GM21619 (cell line): ENCODE results near the gene MFAP3L.

ENCODE experiments used
- ATAC-seq: cut with Tn5 transposase; IDR thresholded peaks from one replicate; pipeline ENCODE4 v1.9.1; 2021; ENCODE audit not compliant: unreplicated experiment

The MFAP3L gene

DNA sequence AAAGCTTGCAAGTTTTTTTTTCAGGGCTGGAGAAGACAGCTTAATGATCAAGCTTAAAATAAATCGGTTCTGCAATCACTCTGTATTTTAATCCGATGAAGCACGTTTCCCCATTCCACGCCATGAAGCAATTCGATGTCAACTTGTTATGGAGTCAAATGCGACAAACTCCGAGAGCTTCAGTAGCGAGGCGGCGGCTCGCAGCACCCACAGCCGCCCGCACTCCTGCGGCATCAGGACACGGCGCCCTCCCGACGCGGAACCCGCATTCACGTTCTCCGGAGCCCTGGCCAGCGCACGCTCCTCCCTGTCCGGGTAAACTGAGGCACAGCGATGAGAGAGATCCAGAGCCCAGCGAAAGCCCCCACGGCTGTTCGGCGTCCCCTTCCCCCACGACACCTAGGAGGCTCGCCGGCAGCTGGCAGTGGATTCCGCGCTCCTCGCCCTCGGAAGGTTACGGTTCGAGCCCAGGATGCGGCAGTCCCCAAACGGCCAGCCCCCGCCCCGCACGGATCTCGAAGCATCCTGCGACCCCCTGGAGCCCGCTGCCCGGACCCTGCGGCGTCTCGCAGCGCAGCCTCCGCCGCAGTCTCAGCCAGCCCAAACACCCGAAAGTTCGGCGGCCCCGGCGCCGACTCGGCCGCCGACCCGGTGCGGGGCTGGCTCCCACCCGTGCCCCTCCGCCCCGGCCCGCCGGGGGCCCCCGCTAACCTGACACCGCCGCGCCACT is 507 bp downstream of the MFAP3L start:
- ATAC-seq, result no peak

DNA sequence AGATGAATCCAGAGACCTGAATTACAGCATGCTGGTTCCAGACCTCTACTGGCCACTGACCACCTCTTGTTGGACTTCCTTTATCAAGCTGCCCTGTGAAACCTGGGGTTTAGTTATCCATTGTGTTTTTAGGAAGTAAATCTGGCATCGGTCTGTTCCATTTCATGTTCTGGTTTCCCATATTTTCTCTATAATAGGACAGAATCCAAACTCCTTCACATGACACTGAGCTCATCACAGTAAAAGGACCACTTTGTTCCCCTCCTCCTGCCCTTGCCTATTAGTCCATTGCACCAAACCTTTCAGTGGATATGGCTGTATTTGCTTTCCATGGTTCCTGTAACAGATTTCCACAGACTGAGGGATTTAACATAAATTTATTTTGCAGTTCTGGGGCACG is 4.0 kb downstream of the MFAP3L start:
- ATAC-seq, result no peak

DNA sequence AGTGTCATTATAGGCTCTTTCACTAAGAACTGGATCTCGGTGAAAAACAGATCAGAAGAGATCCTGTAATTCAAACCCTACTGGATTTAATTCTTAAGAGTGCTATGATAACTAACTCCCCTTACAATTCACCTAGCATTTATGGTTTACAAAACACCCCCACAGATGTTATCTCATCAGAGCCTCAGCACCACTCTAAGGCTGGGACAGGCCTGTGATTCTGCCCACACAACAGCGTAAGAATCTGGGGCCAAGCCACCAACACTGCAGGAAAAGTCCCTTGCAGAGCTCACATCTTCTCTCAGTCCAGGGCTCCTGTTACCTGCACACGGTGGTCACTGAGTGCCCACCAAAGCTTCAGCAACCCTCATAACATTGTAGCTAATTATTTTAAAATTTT is 8.9 kb downstream of the MFAP3L start:
- no peak for ATAC-seq

DNA sequence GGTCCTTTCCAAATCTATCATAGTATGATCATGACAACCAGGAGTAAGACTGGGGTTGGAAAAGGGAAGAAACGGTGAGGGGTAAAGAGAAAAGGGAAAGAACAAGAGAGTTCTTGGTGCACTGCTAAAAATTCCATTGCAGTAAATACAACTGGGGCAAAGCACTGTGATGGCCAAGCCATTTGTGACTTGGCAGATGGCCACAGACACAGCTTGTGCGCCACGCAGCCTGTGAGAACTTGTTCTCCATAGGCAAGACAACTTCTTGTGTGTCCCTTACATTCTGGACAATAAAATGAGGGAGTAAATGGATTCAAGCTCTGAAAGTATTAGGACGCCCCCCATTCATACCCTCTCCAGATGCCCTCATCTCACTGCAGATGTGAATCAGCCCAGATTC is 10.9 kb downstream of the MFAP3L start:
- no peak for ATAC-seq

DNA sequence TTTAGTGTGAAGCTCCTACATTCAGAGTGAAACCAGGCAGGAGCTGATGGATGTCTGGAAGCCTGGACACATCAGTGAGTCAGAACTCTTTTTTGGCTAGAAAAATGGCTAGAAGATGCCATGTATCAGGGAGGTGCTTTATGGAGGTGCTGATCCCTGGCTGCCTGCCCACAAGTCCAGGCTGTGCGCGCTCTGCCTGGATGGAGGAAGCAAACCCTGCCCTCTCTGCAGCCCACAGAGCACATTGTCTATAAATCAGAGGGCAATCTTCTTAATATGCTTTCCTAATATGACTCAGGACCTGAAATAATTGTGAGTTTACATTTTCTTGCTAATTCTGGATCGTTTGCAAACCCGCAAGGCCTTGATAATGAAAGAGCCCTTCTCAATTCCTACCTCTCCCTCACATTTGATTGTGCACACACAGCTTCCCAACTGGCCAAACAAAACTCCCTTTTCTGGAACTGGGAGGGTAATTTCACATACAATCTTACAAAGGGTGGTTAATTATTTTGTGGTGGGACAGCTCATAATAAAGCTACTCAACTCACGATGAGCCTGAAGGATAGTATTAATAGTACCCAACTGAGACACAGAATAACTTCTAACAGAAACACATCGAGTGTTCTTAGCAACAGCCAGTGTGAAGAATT is 11.7 kb downstream of the MFAP3L start:
- no peak for ATAC-seq

DNA sequence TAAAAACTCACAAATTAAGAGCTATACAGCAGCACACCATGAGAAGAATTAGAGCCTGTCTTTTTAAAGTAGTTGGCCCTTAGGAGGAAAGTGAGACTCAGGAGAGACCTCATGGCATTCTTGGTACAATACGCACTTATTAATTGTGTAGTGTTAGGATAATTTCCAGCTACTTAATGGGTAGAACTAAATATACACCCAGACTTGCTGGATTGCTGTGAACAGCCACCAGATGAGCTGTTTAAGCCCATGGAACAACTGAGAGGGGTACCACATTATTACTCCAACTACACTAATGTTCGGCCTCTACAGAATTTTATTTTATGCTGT is 13.6 kb downstream of the MFAP3L start:
- no peak for ATAC-seq

DNA sequence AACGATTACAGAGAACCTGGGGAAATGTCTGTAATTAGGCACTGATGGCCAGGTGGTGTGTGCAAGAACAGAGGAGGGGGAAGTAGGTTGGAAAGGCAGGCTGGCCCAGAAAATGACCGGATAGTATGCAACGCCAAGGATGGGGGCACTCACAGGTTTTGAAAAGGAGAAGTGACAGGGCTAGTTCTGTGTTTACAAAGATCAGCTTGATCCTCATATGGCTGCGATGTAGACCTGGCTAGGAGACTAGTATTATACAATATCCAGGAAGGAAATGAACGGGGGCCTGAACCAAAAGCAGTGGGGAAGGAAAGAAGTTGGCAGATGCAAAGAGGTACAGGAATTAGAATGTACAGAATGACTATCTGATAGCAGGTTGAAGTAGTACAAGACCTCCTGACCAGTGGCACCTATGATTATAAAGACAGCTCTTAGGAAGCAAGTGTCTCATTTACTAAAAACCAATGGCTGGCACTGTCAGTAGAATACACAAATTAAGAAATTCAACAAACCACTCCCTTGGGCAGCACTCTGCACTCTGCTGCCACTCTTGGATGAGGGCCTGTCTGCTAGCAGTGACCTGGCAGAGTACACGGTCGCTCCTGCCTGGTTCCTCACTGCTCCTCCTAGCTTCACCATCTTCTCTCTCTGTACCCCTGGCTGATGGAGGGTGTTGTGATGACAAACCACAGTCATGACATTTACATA is 14.1 kb downstream of the MFAP3L start:
- ATAC-seq, result no peak

DNA sequence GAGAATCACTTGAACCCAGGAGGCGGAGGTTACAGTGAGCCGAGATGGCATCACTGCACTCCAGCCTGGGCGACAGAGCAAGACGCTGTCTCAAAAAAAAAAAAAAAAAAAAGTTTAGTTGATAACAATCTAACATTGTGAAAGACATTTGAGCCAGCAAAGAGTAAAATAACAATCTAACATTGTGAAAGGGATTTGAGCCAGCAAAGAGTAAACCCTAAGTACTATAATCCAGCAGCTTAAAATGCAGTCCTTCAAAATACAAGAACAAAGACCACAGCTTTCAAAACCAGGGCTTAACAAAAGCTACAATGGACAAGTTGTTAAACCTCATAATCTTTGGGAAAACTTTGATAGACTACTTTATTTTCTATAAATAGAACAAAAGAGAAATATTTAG is 16.9 kb downstream of the MFAP3L start:
- no peak for ATAC-seq

DNA sequence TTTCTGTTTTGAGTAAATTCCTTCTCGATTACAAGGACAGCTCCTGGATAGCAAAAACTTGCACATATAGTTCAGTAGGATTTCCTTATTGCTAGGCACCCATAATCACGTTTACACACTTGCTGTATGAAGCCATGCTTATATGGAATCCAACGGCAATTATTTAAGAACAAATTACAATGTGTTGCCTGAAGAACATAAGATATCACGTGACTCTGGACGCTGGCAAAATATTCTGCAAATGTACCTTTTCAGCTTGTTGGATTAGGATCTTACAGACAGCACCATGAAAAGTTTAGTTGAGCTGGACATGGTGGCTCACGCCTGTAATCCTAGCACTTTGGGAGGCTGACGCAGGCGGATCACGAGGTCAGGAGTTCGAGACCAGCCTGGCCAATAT is 17.4 kb downstream of the MFAP3L start:
- ATAC-seq, result no peak

DNA sequence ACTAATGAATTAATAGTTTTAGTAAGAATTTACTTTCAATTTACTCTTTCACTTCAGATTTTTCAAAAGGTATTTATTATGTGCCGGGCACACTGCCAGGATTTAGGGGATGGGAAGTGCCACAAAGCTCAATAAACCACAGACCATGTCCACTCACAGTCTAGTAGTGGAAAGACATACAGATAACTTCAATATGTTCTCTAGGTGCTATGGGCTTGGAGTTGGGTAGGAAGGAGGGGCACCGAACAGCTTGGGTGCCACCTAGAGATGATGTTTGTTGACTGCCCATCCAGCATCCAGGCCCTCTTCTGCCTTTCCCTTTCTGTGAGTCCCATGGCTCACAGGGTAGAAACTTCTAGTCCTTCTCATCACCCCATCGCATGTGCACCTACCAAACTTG is 17.8 kb downstream of the MFAP3L start:
- ATAC-seq, result no peak

DNA sequence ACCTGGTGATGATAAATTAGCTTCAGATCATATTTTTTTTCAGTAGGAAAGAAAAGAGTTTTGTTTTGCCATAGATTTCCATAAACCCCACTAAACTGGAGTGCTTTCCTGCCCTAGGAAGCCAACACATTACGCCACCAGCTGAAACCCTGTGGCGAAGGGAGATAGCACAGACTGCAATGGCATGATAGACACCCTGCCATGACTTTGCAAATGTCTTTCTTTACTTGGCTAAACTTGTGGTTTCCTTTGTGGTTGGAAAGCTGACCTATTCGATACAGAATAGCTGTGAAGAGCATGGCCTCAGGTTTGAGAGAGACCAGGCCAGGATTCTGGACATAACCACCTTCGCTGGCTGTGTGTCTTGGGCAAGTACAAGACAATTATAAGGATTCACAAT is 19.1 kb downstream of the MFAP3L start:
- ATAC-seq, result no peak

DNA sequence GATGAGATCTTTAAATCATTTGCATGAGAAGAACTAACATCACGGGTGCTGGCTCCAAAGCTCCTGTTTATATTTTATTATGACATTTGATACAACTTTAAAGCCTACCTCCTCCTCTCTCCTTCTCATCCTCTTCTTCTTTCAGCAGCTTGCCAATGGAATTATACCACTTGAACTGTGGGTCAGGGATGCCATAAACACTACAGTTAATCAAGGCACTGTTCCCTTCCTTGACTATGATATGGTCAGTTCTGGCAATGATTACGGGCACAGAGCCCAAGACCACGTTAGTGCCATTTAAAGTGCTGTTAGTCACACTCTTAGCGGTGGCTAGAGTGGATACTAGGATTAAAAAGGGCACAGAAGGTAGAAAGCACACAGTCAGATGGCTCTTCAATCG is 20.7 kb downstream of the MFAP3L start:
- ATAC-seq, result no peak

DNA sequence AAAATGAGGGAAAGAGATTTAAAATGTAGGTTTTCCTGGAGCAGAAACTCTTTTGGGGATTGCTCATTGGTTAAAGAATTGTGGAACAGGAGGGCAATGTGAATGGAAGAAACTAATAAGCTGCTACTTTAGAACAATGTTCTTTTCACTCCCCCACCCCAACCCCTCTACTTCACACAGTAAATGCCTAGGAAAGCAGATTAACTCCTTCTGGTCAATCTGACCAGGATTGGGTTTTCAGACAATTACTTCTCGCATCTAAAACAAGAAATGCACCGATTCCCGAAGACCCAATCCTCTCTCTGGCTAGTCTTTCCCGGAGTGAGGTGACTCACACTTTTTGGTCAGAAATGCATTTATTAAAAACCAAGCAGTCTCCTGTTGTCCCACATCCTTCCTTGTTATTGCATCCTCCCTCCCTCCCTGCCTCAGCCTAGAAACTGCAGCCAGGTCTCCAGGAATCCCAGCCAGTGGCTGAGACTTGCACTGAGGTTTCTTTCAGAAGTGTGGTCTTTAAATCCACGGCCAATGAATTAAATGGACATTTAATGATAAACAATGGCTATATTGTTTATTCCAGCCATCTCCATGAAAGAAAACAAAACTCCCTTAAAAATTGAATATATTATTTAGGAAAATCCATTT is 21.4 kb downstream of the MFAP3L start:
- no peak for ATAC-seq

DNA sequence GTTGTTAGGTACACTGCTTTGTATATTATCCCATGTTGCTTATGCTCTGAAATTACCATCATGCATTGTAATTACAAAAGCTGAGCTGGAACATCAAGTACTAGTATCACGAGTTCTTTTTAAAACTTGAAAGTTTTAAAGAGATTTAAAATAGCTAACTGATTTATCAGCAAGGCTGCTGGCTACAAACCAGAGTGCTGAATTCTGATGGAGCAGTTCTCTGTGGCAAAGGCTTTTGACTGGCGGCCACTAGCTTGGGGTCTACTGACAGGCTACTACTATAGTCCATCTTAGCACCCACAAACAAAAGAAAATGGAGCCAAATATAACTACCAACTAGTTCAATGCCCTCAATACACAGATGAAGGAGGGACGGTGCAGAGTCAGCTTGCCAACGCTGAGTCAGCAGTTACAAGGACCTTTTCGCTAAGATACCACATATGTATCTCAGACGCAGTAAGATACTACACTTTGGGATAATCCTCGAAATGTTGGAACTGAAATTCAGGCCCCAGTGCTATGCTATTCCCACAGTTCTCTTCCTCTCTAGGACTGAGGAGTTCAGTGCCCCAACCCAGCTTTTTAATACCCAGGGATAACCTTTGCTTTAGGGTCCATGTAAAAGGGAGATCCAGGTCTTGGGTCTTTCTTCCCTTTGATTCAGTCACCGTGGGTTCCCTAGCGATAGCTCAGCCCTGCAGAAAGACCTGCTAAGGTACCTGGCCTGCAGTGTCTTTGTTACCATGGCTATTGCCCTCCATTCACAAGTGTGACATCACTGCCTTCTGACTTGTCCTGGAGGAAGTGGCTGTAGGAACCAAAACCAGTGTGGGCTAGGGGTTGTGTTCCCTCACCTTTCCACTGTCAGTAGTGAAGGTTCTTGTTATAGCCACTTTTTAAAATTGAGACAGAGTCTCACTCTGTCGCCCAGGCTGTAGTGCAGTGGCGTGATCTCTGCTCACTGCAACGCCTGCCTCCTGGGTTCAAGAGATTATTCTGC is 22.8 kb downstream of the MFAP3L start:
- no peak for ATAC-seq

DNA sequence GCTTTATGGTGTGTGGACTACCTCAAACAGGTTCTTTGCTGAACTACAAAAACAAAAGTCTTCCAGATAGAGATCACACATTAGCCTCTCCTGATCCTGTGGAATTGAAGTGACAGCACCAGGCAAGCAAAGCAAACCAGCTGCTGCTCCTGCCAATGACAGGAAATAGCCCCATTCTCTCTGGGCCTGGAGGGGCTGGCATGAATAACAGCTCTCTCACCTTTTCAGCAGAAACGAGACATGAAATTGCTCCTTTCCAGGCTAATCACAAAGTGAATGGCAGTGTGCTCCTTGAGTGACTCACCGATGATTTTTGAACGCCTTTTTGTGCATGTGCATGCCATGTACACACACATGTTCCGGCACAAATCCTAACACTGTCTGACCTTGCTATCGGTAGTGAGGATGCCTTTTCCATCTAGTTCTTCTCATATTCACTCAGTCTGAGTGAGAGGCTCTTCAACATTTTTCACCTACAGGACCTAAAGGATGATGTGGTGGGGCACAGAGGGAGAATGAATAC is 24.4 kb downstream of the MFAP3L start:
- ATAC-seq, result no peak

DNA sequence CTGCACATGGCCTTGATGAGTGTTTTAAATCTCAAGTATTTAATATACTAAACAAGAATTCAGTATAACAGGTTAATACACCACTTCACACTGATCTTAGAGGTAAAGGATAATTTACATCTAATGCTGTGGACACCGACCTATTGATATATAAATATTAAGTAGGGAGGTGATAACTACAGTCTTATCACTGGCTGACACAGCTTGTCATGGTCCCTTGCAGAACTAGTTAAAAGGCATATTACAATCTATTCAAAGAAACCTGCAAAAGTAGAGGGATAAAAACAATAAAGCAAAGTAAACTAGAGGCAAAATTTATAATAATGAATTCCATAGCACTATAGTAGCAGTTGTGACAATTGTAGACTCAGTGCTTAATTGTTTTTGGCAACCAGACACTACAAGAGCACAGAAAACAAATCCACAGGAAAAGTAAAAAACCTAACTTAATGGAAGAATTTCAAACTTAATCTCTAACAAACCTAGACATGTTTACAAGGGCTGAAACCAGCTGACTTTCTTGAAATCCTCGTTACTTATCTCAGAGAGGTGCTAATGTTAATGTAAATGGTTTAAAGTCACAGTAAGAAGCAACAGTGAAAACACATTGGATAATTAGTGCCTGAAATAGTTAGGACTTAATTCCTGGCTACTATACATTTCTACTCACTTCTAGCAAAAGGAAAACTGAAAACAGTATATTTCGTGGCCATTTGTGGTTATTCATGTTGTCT is 25.0 kb downstream of the MFAP3L start:
- no peak for ATAC-seq

DNA sequence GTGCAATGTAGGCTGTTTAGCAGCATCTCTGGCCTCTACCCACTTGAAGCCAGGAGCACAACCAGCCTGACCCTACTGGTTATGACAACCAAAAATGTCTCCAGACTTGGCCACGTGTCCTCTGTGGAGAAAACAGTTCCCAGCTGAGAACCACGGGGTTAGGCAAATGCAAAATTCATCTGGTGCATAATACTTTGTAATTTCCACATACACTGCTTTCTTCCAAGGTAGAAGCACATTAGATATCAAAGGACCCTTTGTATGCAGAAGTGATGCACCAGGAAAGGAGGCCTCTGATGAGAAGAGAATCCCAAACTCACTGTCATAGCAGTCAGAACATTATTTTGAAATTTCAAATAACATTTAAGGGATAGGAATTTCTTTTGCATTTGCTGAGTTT is 26.3 kb downstream of the MFAP3L start:
- no peak for ATAC-seq

DNA sequence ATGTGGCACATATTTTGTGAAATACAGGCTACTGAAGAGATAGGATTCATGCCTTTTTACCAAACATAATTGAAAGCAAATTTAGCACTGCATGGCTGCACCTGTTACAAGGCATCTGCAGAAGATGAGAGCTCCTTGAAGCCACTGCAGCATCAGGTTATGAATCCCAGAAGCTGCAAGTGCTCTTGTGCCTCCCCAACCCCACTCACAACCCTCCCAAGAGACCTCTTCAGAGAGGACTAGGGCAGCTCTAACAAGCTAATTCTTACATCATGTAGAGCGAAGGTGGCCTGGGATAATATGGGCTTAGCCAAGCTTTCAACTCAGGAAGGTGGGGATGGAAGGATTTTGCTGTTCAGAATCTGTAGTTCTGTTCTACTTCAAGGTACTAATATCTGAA is 27.2 kb downstream of the MFAP3L start:
- ATAC-seq, result no peak

DNA sequence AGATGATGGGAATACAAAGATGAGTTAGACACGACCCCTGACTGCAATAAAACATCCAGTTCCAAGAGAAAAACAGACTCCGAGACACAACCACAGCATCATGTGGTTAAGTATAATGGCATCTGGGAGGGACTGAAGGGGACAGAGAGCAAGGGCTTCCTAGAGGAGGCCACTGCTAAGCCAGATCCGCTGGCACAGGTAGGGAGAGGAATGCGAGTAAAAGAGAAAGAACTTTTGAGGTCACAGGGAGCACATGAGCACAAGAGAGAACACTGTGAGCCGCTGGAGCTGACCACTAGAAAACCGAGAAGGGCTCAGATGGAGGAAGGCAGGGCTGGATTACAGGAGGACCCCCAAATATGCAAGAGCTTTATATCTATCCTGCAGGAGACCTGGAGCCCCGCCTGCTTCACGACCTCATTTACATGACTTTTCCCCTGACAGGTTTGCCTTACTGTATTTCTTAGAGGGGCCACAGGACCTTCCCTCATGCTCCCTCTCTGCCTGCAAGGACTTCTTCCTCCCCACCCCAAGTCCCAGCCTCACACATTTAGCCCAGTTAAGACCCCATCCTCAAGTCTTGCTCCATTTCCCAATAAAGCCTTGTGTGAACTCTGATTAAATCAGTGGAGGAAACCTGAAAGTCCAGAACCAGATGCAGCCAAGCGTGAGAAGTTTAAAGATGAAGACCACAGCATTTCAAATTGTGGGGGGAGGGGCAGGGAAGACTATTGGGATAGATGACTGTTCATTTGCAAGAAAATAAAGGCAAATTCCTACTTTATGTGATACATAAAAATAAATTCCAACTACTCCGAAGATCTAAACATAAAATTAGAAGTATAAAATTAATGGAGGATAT is 29.6 kb downstream of the MFAP3L start:
- no peak for ATAC-seq
